ENCODE data around the gene SNTB2.

- no peak for TF ChIP-seq CTCF (IDR thresholded peaks at IDR 0.05 in 4 of 5, conservative IDR thresholded peaks at IDR 0.05 in 1 of 5)
- no peak for TF ChIP-seq POLR2A (IDR thresholded peaks at IDR 0.05)
Measured at GRCh38 chr16:69327585-69328310, 140.8 kb downstream of the SNTB2 start.
